Heart left ventricle (tissue), 16 donors: Measurements from ENCODE around the gene RGS9. TPM values are rescaled to one million over a fixed set of nuclear protein-coding genes. Genes with fewer than 3 reads are reported as not detected.
"Not testable (repeated sequence)": the region's sequence is repeated elsewhere in the genome, so short reads cannot be mapped to it uniquely, and the experiment has no call there.

ENCODE experiments used
- ATAC-seq, 4 donors: fragments of 200-7000 bp; cut with Tn5 transposase; one replicate each; pipeline ENCODE4 v1.9.1; 2020 to 2022; ENCODE audit warnings: moderate library complexity in 4 of 4, mild to moderate bottlenecking in 3 of 4, moderate number of reproducible peaks in 1 of 4
- DNase-seq, 5 donors: peaks; one replicate each; pipeline ENCODE4 v3.0.0-alpha.2; 2020
- H3K27ac ChIP-seq, 12 donors: fragments of 200-600 bp; sonication (generic) in 4 of 12; one replicate each; pipeline versions ENCODE4 v1.5.0 to v1.8.0; 2016 to 2022; ENCODE audit warnings: mild to moderate bottlenecking in 2 of 12
- H3K27me3 ChIP-seq, 9 donors: fragments of 200-600 bp; sonication (generic) in 2 of 9; one replicate each; pipeline versions ENCODE4 v1.5.1 to v1.8.0; 2016 to 2022; ENCODE audit warnings: mild to moderate bottlenecking in 3 of 9
- H3K36me3 ChIP-seq, 9 donors: fragments of 200-600 bp; sonication (generic) in 2 of 9; one replicate each; pipeline versions ENCODE4 v1.5.0 to v1.8.0; 2018 to 2022; ENCODE audit warnings: mild to moderate bottlenecking in 2 of 9
- H3K4me1 ChIP-seq, 12 donors: fragments of 200-600 bp; sonication (generic) in 4 of 12; one replicate each; pipeline versions ENCODE4 v1.5.0 to v1.8.0; 2016 to 2022; ENCODE audit warnings: mild to moderate bottlenecking in 3 of 12
- H3K4me3 ChIP-seq, 12 donors: fragments of 200-600 bp; sonication (generic) in 4 of 12; one replicate each; pipeline versions ENCODE4 v1.5.0 to v1.8.0; 2017 to 2022; ENCODE audit warnings: mild to moderate bottlenecking in 9 of 12, moderate library complexity in 4 of 12
- H3K9me3 ChIP-seq, 12 donors: fragments of 200-600 bp; sonication (generic) in 4 of 12; one replicate each; pipeline versions ENCODE4 v1.5.0 to v1.8.0; 2016 to 2022; ENCODE audit warnings: mild to moderate bottlenecking in 1 of 12
- CTCF ChIP-seq, 12 donors: fragments of 200-600 bp; sonication (generic) in 4 of 12; IDR thresholded peaks; one replicate each; pipeline versions ENCODE4 v1.5.0 to v1.8.0; 2018 to 2022; ENCODE audit warnings: antibody characterized with exemption in 12 of 12, mild to moderate bottlenecking in 5 of 12
- POLR2A ChIP-seq, 2 donors: fragments of 450-650 bp; IDR thresholded peaks; one replicate each; pipeline ENCODE4 v1.6.1; 2017; ENCODE audit warnings: antibody characterized with exemption in 2 of 2, mild to moderate bottlenecking in 2 of 2, moderate library complexity in 2 of 2
- WGBS, 4 donors: extraction: QIAGEN DNeasy Blood & Tissue Kit in 2 of 4; methylation state at CpG; one replicate each; pipeline versions ENCODE4 v1.1.5 to v1.1.7; 2013 to 2018; 5-methylcytosine and 5-hydroxymethylcytosine counted together
- intact Hi-C, 10 donors: fragments of 100-400 bp; cut with DNase I; formaldehyde crosslinking; loops; one replicate each; pipeline versions ENCODE4 v1.11.1 to v1.14.2; 2022
- polyA plus RNA-seq, 2 donors: library from polyadenylated mRNA; stranded (reverse); fragments of 200-250 nt; gene quantifications; one replicate each; pipeline ENCODE4 v1.2.3, GENCODE V29; 2013
- total RNA-seq, 9 donors: library from RNA; depleted of rRNA in 2 of 9; stranded (reverse); fragments of >200 nt in 2 of 9; fragmentation: NEBNext Ultra II Directional in 3 of 9; extraction: Animal tissue kit (Norgen Biotek cat#: 25700) in 3 of 9; gene quantifications; one replicate each; pipeline versions ENCODE4 v1.1.0 to v1.2.4, GENCODE V29; 2016 to 2023
- donor health status: ischemic (EF 13 %, LVEDD 7.1; RV severe dilation, severe dysfunction).
- donor health status: healthy with polysubstance abuse.
- donor health status: DM: no; HTN: yes; CAD: no.
- donor health status: DM: no; HTN: no; CAD: no.
- donor health status: ischemic (EF 25% LVEDD 6.9; RV normal size, moderate dysfunction).
- donor health status: ischemic (EF 25% LVEDD 5.7; RV mildly dilated, moderate dysfunction).
- donor health status: healthy.
- donor health status: DM: yes; HTN: yes; CAD: no.
- donor health status: ischemic (EF 35%, LVEDD 5.7; RV mildly dilated, moderate dysfunction).
- donor health status: nonischemic (EF 11% LVEDD 7.7; RV severe dilation, severe dysfunction).
- donor health status: DM: yes; HTN: yes; CAD: no.
- donor health status: PGD.
- donor health status: ischemic (EF 29% LVEDD 5.4; RV normal size, mild dysfunction).
- donor health status: nonischemic (EF 23%, LVEDD 6.1; RV moderate dilation, normal function).

The RGS9 gene
- total and polyA plus RNA-seq, 11 donors: 0.68 to 5.1 (median 1.4) TPM

GRCh38 chr17:65115839-65116238, 21.3 kb upstream of the RGS9 start:
- Histone ChIP-seq H3K4me1 (no peaks in the 10 kb centered on the region), H3K27me3 (no peaks in the 10 kb centered on the region), H3K27ac (no peak overlapping the region), H3K9me3 (no peaks in the 10 kb centered on the region), H3K36me3 (no peaks in the 10 kb centered on the region), H3K4me3 (no peak overlapping the region)
- WGBS, 4 donors: 30 to 55% (median 42%) methylated on average over 3 of the region's 3 CpGs
- ATAC-seq (no peak), DNase-seq (no peak)
- intact Hi-C loops: no loop called here
- TF ChIP-seq POLR2A (IDR thresholded peaks at IDR 0.05) (no peak), CTCF (IDR thresholded peaks at IDR 0.05) (no peak)

- H3K27me3 ChIP-seq, ATAC-seq, H3K4me1 ChIP-seq, intact Hi-C loops, H3K9me3 ChIP-seq, H3K4me3 ChIP-seq, H3K27ac ChIP-seq, H3K36me3 ChIP-seq, DNase-seq: not testable (repeated sequence)
- 42 to 69% (median 50%) methylated on average over 5 of the region's 5 CpGs for WGBS, 4 donors
These were observed 20.7 kb upstream of the RGS9 start for GRCh38 chr17:65116515-65116914.

GRCh38 chr17:65117384-65118035, 19.7 kb upstream of the RGS9 start:
- H3K4me3 ChIP-seq: no peak overlapping the region
- intact Hi-C loops: no loop called here
- no peak for DNase-seq
- no peaks in the 10 kb centered on the region for H3K36me3 ChIP-seq
- H3K27me3 ChIP-seq: no peaks in the 10 kb centered on the region
- peaks cover 0 to 4% (median 0%) of the 10 kb centered on the region in 12 donors for H3K4me1 ChIP-seq
- 77 to 83% (median 77%) methylated on average over 4 of the region's 4 CpGs for WGBS, 4 donors
- H3K27ac ChIP-seq: no peak overlapping the region
- TF ChIP-seq CTCF (IDR thresholded peaks at IDR 0.05): no peak
- no peak for TF ChIP-seq POLR2A (IDR thresholded peaks at IDR 0.05)
- no peak for ATAC-seq
- no peaks in the 10 kb centered on the region for H3K9me3 ChIP-seq

- no peak overlapping the region for H3K4me3 ChIP-seq
- no peaks in the 10 kb centered on the region for H3K9me3 ChIP-seq
- no peak for DNase-seq
- H3K27ac ChIP-seq: no peak overlapping the region
- intact Hi-C loops: loop anchor here in 1 of 10 donors (5.0 kb wide), 1 partner anchor 64 kb away; the partner anchor contains the start of gene GNA13
- no peak for ATAC-seq
- 53 to 68% (median 61%) methylated on average over 6 of the region's 6 CpGs for WGBS, 4 donors
- TF ChIP-seq POLR2A (IDR thresholded peaks at IDR 0.05) (no peak), CTCF (IDR thresholded peaks at IDR 0.05) (no peak)
- H3K4me1 ChIP-seq: peaks cover 0 to 12% (median 3%) of the 10 kb centered on the region in 12 donors
- H3K27me3 ChIP-seq: no peaks in the 10 kb centered on the region
- no peaks in the 10 kb centered on the region for H3K36me3 ChIP-seq
These were observed 15.8 kb upstream of the RGS9 start for GRCh38 chr17:65121368-65121767.
